PC-9 (cell line): ENCODE data around the gene DSG4.

ENCODE experiments used
- EZH2 ChIP-seq: fragments of 200-600 bp; sonication (generic); IDR thresholded peaks from 2 replicates; pipeline ENCODE4 v1.8.0; 2017; ENCODE audit warnings: antibody characterized with exemption, low read depth
- TF ChIP-seq, protein P1 (sequence below): fragments of 200-600 bp; sonication (generic); conservative IDR thresholded peaks from 2 replicates; pipeline ENCODE4 v1.6.1; 2017; ENCODE audit warnings: mixed run types, antibody characterized with exemption, mild to moderate bottlenecking, moderate library complexity

DNA sequence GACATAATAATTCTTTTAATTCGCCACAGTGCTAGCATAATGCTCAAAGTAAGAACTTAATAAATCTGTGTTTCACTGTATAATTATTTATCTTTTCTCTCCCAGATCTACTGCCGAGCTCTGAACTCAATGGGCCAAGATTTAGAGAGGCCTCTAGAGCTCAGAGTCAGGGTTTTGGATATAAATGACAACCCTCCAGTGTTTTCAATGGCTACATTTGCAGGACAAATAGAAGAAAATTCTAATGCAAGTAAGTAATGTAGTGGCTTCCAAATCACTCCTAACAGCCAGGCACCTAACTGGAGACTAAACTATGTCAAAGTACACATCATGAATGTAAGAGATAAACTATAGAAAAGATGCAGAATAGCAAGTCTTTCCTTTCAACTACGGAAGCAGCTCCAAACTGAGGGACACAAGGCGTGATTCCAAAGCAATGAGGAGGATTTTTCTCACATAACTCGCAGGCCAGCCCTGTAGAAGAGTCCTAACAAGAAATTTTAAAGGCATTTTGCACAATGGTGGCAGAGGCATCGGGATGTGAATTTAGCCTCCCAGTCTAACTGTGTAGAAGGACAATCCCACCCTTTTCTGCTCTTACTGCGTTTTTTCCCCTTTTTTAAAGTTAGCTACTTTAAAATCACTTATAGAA is 46.7 kb upstream of the DSG4 start:
- TF ChIP-seq, protein P1, sequence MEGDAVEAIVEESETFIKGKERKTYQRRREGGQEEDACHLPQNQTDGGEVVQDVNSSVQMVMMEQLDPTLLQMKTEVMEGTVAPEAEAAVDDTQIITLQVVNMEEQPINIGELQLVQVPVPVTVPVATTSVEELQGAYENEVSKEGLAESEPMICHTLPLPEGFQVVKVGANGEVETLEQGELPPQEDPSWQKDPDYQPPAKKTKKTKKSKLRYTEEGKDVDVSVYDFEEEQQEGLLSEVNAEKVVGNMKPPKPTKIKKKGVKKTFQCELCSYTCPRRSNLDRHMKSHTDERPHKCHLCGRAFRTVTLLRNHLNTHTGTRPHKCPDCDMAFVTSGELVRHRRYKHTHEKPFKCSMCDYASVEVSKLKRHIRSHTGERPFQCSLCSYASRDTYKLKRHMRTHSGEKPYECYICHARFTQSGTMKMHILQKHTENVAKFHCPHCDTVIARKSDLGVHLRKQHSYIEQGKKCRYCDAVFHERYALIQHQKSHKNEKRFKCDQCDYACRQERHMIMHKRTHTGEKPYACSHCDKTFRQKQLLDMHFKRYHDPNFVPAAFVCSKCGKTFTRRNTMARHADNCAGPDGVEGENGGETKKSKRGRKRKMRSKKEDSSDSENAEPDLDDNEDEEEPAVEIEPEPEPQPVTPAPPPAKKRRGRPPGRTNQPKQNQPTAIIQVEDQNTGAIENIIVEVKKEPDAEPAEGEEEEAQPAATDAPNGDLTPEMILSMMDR: no peak
- no peak for TF ChIP-seq EZH2
